Gastrocnemius medialis (tissue), 4 donors: Measurements from ENCODE around the gene GALNT10. TPM values are rescaled to one million over a fixed set of nuclear protein-coding genes. Genes with fewer than 3 reads are reported as not detected.

ENCODE experiments used
- ATAC-seq, 2 donors: fragments of 150-250 bp; one replicate each; pipeline ENCODE4 v1.9.1; 2016
- DNase-seq, 2 donors: peaks; one replicate each; pipeline ENCODE4 v3.0.0-alpha.2; 2019
- H3K27ac ChIP-seq, 4 donors: fragments of 200-600 bp; sonication (generic); 1 replicate in 1 of 4; 2 replicates in 3 of 4; pipeline ENCODE4 v1.5.1; 2016 to 2018; ENCODE audit warnings: mild to moderate bottlenecking in 2 of 4, moderate library complexity in 1 of 4
- H3K27me3 ChIP-seq, 3 donors: fragments of 200-600 bp; sonication (generic) in 2 of 3; 1 replicate in 1 of 3; 2 replicates in 2 of 3; pipeline versions ENCODE4 v1.5.1 to v1.6.0; 2016 to 2019; ENCODE audit warnings: mild to moderate bottlenecking in 1 of 3, moderate library complexity in 1 of 3
- H3K36me3 ChIP-seq, 2 donors: fragments of 200-600 bp; sonication (generic) in 1 of 2; one replicate each; pipeline ENCODE4 v1.5.1; 2017 to 2018
- H3K4me1 ChIP-seq, 2 donors: fragments of 200-600 bp; sonication (generic) in 1 of 2; one replicate each; pipeline ENCODE4 v1.5.1; 2016 to 2017; ENCODE audit warnings: mild to moderate bottlenecking in 2 of 2
- H3K4me3 ChIP-seq, 4 donors: fragments of 200-600 bp; sonication (generic) in 3 of 4; 1 replicate in 1 of 4; 2 replicates in 3 of 4; pipeline ENCODE4 v1.5.1; 2016 to 2019; ENCODE audit warnings: mild to moderate bottlenecking in 2 of 4
- H3K9me3 ChIP-seq, 3 donors: fragments of 200-600 bp; sonication (generic) in 2 of 3; 1 replicate in 1 of 3; 2 replicates in 2 of 3; pipeline ENCODE4 v1.5.1; 2016 to 2019
- CTCF ChIP-seq, 5 experiments: fragments of 450-650 bp in 3 of 5; fragments of 200-600 bp in 2 of 5; sonication (generic) in 2 of 5; IDR thresholded peaks in 4 of 5; conservative IDR thresholded peaks in 1 of 5; 1 replicate in 4 of 5; 2 replicates in 1 of 5; pipeline ENCODE4 v1.5.1; 2016 to 2019; ENCODE audit warnings: antibody characterized with exemption in 5 of 5, mild to moderate bottlenecking in 3 of 5, moderate library complexity in 3 of 5
- POLR2A ChIP-seq, 2 donors: fragments of 450-650 bp; IDR thresholded peaks; one replicate each; pipeline ENCODE4 v1.6.1; 2017; ENCODE audit warnings: antibody characterized with exemption in 2 of 2, mild to moderate bottlenecking in 2 of 2, moderate library complexity in 2 of 2
- in situ Hi-C, 4 donors: fragments of 200-750 bp; cut with MboI; loops; one replicate each; pipeline versions ENCODE4 v1.15.0 to v1.8.0; 2017; ENCODE audit warnings: low sequenced_read_pairs in 4 of 4
- intact Hi-C: fragments of 100-400 bp; cut with DNase I; formaldehyde crosslinking; loops from one replicate; pipeline ENCODE4 v1.15.1; 2023; ENCODE audit warnings: low total_unique reads
- total RNA-seq, 4 donors: library from RNA; depleted of rRNA; stranded (reverse); fragments of >200 nt; gene quantifications; one replicate each; pipeline versions ENCODE4 v1.1.0 to v1.2.3, GENCODE V29; 2016

Gene GALNT10
- total RNA-seq, 4 donors from 2014 or later: 6.1 to 9.9 (median 6.4) TPM

- intact Hi-C loops (no loop called here), in situ Hi-C loops (no loop called here)
- no peak for DNase-seq
- Histone ChIP-seq H3K27ac (no peak overlapping the region), H3K4me1 (no peaks in the 10 kb centered on the region), H3K27me3 (no peaks in the 10 kb centered on the region), H3K9me3 (no peaks in the 10 kb centered on the region), H3K4me3 (no peak overlapping the region), H3K36me3 (no peaks in the 10 kb centered on the region)
- no peak for TF ChIP-seq POLR2A (IDR thresholded peaks at IDR 0.05)
- TF ChIP-seq CTCF (IDR thresholded peaks at IDR 0.05 in 4 of 5, conservative IDR thresholded peaks at IDR 0.05 in 1 of 5): no peak
- ATAC-seq: no peak
These were observed 53.9 kb downstream of the GALNT10 start for GRCh38 chr5:154244476-154244875.

GRCh38 chr5:154248691-154249090 is 58.2 kb downstream of the GALNT10 start:
- no peak for TF ChIP-seq POLR2A (IDR thresholded peaks at IDR 0.05)
- in situ Hi-C loops (no loop called here), intact Hi-C loops (no loop called here)
- DNase-seq (no peak), ATAC-seq (no peak)
- no peaks in the 10 kb centered on the region for H3K9me3 ChIP-seq
- H3K27ac ChIP-seq: no peak overlapping the region
- no peaks in the 10 kb centered on the region for H3K27me3 ChIP-seq
- no peak overlapping the region for H3K4me3 ChIP-seq
- H3K4me1 ChIP-seq: peaks cover 0 to 2% of the 10 kb centered on the region in 2 donors
- H3K36me3 ChIP-seq: no peaks in the 10 kb centered on the region

GRCh38 chr5:154249826-154250225 is 59.3 kb downstream of the GALNT10 start:
- Histone ChIP-seq H3K9me3 (no peaks in the 10 kb centered on the region), H3K36me3 (no peaks in the 10 kb centered on the region), H3K27me3 (no peaks in the 10 kb centered on the region), H3K4me3 (no peak overlapping the region), H3K4me1 (peaks cover 0 to 2% of the 10 kb centered on the region in 2 donors), H3K27ac (no peak overlapping the region)
- TF ChIP-seq POLR2A (IDR thresholded peaks at IDR 0.05): no peak
- no peak for TF ChIP-seq CTCF (IDR thresholded peaks at IDR 0.05 in 4 of 5, conservative IDR thresholded peaks at IDR 0.05 in 1 of 5)
- ATAC-seq (no peak), DNase-seq (no peak)
- intact Hi-C loops: no loop called here
- in situ Hi-C loops: no loop called here

GRCh38 chr5:154251529-154251928 is 61.0 kb downstream of the GALNT10 start:
- Histone ChIP-seq H3K4me3 (no peak overlapping the region), H3K27ac (no peak overlapping the region), H3K9me3 (no peaks in the 10 kb centered on the region), H3K36me3 (no peaks in the 10 kb centered on the region), H3K4me1 (peaks cover 0 to 2% of the 10 kb centered on the region in 2 donors), H3K27me3 (no peaks in the 10 kb centered on the region)
- intact Hi-C loops: no loop called here
- TF ChIP-seq POLR2A (IDR thresholded peaks at IDR 0.05) (no peak), CTCF (IDR thresholded peaks at IDR 0.05 in 4 of 5, conservative IDR thresholded peaks at IDR 0.05 in 1 of 5) (no peak)
- ATAC-seq (no peak), DNase-seq (no peak)
- in situ Hi-C loops: no loop called here

GRCh38 chr5:154253807-154254206 is 63.3 kb downstream of the GALNT10 start:
- no peak overlapping the region for H3K27ac ChIP-seq
- intact Hi-C loops: no loop called here
- H3K9me3 ChIP-seq: no peaks in the 10 kb centered on the region
- H3K27me3 ChIP-seq: no peaks in the 10 kb centered on the region
- H3K4me1 ChIP-seq: peaks cover 0 to 2% of the 10 kb centered on the region in 2 donors
- TF ChIP-seq POLR2A (IDR thresholded peaks at IDR 0.05) (no peak), CTCF (IDR thresholded peaks at IDR 0.05 in 4 of 5, conservative IDR thresholded peaks at IDR 0.05 in 1 of 5) (no peak)
- DNase-seq (no peak), ATAC-seq (no peak)
- in situ Hi-C loops: no loop called here
- H3K36me3 ChIP-seq: no peaks in the 10 kb centered on the region
- H3K4me3 ChIP-seq: no peak overlapping the region
